K562 (cell line): ENCODE results near the gene DDR2. TPM values are rescaled to one million over a fixed set of nuclear protein-coding genes. Genes with fewer than 3 reads are reported as not detected.

Experiments used
- ATAC-seq: fragments of 200-7000 bp; cut with Tn5 transposase; 3 replicates; pipeline ENCODE4 v1.9.1; 2020; ENCODE audit warnings: moderate library complexity
- BruUV-seq: library from RNA; stranded (reverse); fragments of 400-500 nt; replicated peaks from 2 replicates; lab custom pipeline; 2021; lab: Mats Ljungman, UMichigan
- CTCF ChIA-PET: fragments of 300-600 bp; formaldehyde crosslinking; extraction: SDS; loops from one replicate; lab custom pipeline; 2021; ENCODE audit warnings: low intra/inter-chr PET ratio; lab: Yijun Ruan, JAX
- POLR2A ChIA-PET: fragments of 300-600, 350-650 bp; sonication (Branson Sonifier 250); formaldehyde crosslinking; extraction: SDS; loops from one replicate; lab custom pipeline; 2021; ENCODE audit warnings: antibody characterized with exemption, inconsistent platforms; lab: Yijun Ruan, JAX
- DNase-seq, 4 experiments: peaks; one replicate each; pipeline versions ENCODE4 v3.0.0 to v3.0.0-alpha.2; 2011 to 2018; ENCODE audit warnings: low spot score in 3 of 4, mixed read lengths in 3 of 4; ENCODE audit errors: extremely low read depth in 1 of 4
- FAIRE-seq: peaks from 2 replicates; lab custom pipeline; 2011; peaks lifted over from hg19 to GRCh38; lab: Jason Lieb, UNC
- H2AFZ ChIP-seq: 2 replicates; pipeline ENCODE4 v1.6.0; 2011; ENCODE audit warnings: low read depth, low read length, control low read depth, inconsistent platforms
- H3K27ac ChIP-seq: fragments of 200-600 bp; 3 replicates; pipeline ENCODE4 v1.8.0; 2011; ENCODE audit warnings: low read depth, mild to moderate bottlenecking, control low read depth, inconsistent platforms, low read length, moderate library complexity, mixed read lengths; ENCODE audit errors: extremely low read depth
- H3K27me3 ChIP-seq, 2 experiments: fragments of 300-600 bp in 1 of 2; 2 replicates in 1 of 2; 3 replicates in 1 of 2; pipeline versions ENCODE4 v1.6.0 to v1.8.0; 2011; ENCODE audit warnings: inconsistent platforms in 2 of 2, low read length in 2 of 2, mild to moderate bottlenecking in 1 of 2, mixed read lengths in 1 of 2, moderate library complexity in 1 of 2; ENCODE audit not compliant: control insufficient read depth in 2 of 2, insufficient read depth in 2 of 2
- H3K36me3 ChIP-seq: fragments of 300-600 bp; 3 replicates; pipeline ENCODE4 v1.8.0; 2011; ENCODE audit warnings: mild to moderate bottlenecking, low read length, inconsistent platforms; ENCODE audit not compliant: control insufficient read depth, insufficient read depth
- H3K4me1 ChIP-seq, 2 experiments: fragments of 200-600 bp in 1 of 2; replicated peaks in 1 of 2; 2 replicates in 1 of 2; 3 replicates in 1 of 2; pipeline versions ENCODE4 v1.5.1 to v1.8.0; 2011; ENCODE audit warnings: inconsistent platforms in 2 of 2, low read length in 2 of 2, mild to moderate bottlenecking in 1 of 2, mixed read lengths in 1 of 2, moderate library complexity in 1 of 2; ENCODE audit not compliant: control insufficient read depth in 2 of 2, insufficient read depth in 2 of 2
- H3K4me2 ChIP-seq: 2 replicates; pipeline ENCODE4 v1.6.1; 2011; ENCODE audit warnings: low read length, control low read depth, inconsistent platforms, mixed read lengths; ENCODE audit not compliant: insufficient read depth
- H3K4me3 ChIP-seq: fragments of 200-600 bp; sonication (generic), shearing (Covaris generic); 2 replicates; pipeline ENCODE4 v1.5.1; 2016; ENCODE audit warnings: control low read depth, inconsistent platforms
- H3K79me2 ChIP-seq: fragments of 200-600 bp; 3 replicates; pipeline ENCODE4 v1.8.0; 2011; ENCODE audit warnings: low read length, inconsistent platforms; ENCODE audit not compliant: control insufficient read depth, insufficient read depth
- H3K9ac ChIP-seq, 2 experiments: 2 replicates each; pipeline versions ENCODE4 v1.6.0 to v1.6.1; 2011; ENCODE audit warnings: low read depth in 2 of 2, low read length in 2 of 2, control low read depth in 1 of 2, inconsistent platforms in 1 of 2, mild to moderate bottlenecking in 1 of 2, mixed read lengths in 1 of 2; ENCODE audit not compliant: insufficient read depth in 1 of 2
- H3K9me1 ChIP-seq: one replicate; pipeline ENCODE4 v1.6.0; 2011; ENCODE audit warnings: inconsistent platforms, mild to moderate bottlenecking, low read length, moderate library complexity; ENCODE audit not compliant: control insufficient read depth, insufficient read depth
- H3K9me3 ChIP-seq: replicated peaks from 2 replicates; pipeline ENCODE4 v1.5.1; 2011; ENCODE audit warnings: low read depth, low read length, inconsistent platforms; ENCODE audit not compliant: control insufficient read depth, insufficient read depth
- H4K20me1 ChIP-seq: replicated peaks from 2 replicates; pipeline ENCODE4 v1.6.1; 2011; ENCODE audit warnings: low read length, inconsistent platforms, mixed read lengths; ENCODE audit not compliant: control insufficient read depth, insufficient read depth
- CC2D1A ChIP-seq: fragments of 450-650 bp; IDR thresholded peaks from 2 replicates; pipeline ENCODE4 v1.6.1; 2017; ENCODE audit warnings: mild to moderate bottlenecking
- DACH1 ChIP-seq: fragments of 450-650 bp; IDR thresholded peaks from 2 replicates; pipeline ENCODE4 v1.6.1; 2018; ENCODE audit not compliant: partially characterized antibody
- FOXA3 ChIP-seq, 2 experiments: fragments of 450-650 bp in 1 of 2; sonication (generic) in 1 of 2; formaldehyde crosslinking; IDR thresholded peaks in 1 of 2; conservative IDR thresholded peaks in 1 of 2; 2 replicates each; pipeline versions ENCODE4 v1.4.0 to v1.8.0; 2020 to 2022; ENCODE audit warnings: mild to moderate bottlenecking in 2 of 2, missing genetic modification reagents in 1 of 2
- FOXJ2 ChIP-seq: fragments of 200-800 bp; sonication (Bioruptor generic); IDR thresholded peaks from 2 replicates; pipeline ENCODE4 v1.6.1; 2016; ENCODE audit warnings: missing genetic modification characterization, missing compliant biosample characterization
- IRF1 ChIP-seq: sonication (generic); formaldehyde crosslinking; IDR thresholded peaks from 2 replicates; pipeline ENCODE4 v1.8.0; 2022; ENCODE audit warnings: missing genetic modification reagents, mild to moderate bottlenecking, borderline replicate concordance
- RFX1 ChIP-seq: fragments of 450-650 bp; IDR thresholded peaks from 2 replicates; pipeline ENCODE4 v1.6.1; 2016; ENCODE audit warnings: mild to moderate bottlenecking, moderate library complexity
- ZNF232 ChIP-seq: sonication (generic); formaldehyde crosslinking; IDR thresholded peaks from 2 replicates; pipeline ENCODE4 v1.8.0; 2022; ENCODE audit warnings: mild to moderate bottlenecking, missing genetic modification reagents
- WGBS: fragments of 100-300 bp; shearing (Covaris generic); methylation state at CpG from one replicate; pipeline ENCODE4 v1.1.6; 2016; ENCODE audit warnings: low coverage, mixed read lengths; ENCODE audit not compliant: insufficient coverage; ENCODE audit errors: missing lambda C conversion rate; 5-methylcytosine and 5-hydroxymethylcytosine counted together
- in situ Hi-C: fragments of 300-500 bp; cut with MboI; formaldehyde crosslinking; loops from 4 replicates; pipeline ENCODE4 v1.15.0; 2018; ENCODE audit warnings: inconsistent platforms, mixed read lengths
- intact Hi-C: fragments of 100-400 bp; cut with micrococcal nuclease; formaldehyde crosslinking; loops from 2 replicates; pipeline ENCODE4 v1.14.2; 2022
- polyA plus RNA-seq, 8 experiments: library from polyadenylated mRNA; depleted of rRNA in 4 of 8; stranded (reverse) in 5 of 8; unstranded in 3 of 8; fragments of >200 nt; fragmentation: Nextera tagmentation in 2 of 8; fragmentation: Illumina TruSeq in 1 of 8; extraction: Ambion mirVana in 2 of 8; extraction: Trizol in 1 of 8; gene quantifications; 2 replicates each; pipeline versions ENCODE4 v1.2.1 to v1.2.3, GENCODE V29; 2011 to 2014; ENCODE audit warnings: inconsistent platforms in 1 of 8, missing spikeins in 1 of 8
- total RNA-seq, 7 experiments: library from RNA; depleted of rRNA in 6 of 7; stranded (reverse); fragments of >200 nt in 6 of 7; fragmentation: Illumina TruSeq in 2 of 7; extraction: Trizol in 2 of 7; gene quantifications; 2 replicates each; pipeline versions ENCODE4 v1.2.1 to v1.2.3, GENCODE V29; 2011 to 2021; ENCODE audit warnings: low replicate concordance in 1 of 7
- TF ChIP-seq, protein P1 (sequence below), 2 experiments: fragments of 450-650 bp; IDR thresholded peaks; 2 replicates each; pipeline ENCODE4 v1.6.1; 2016
- TF ChIP-seq, protein P2 (sequence below): fragments of 250-450 bp; sonication (Bioruptor Pico); IDR thresholded peaks from 2 replicates; pipeline ENCODE4 v1.9.0; 2021; ENCODE audit warnings: mild to moderate bottlenecking

Gene DDR2
- total and polyA plus RNA-seq, 9 of the 15 experiments (the other 6 are each of a cell fraction or from before 2014, with no cell fraction given) = 0.36 to 2.0 (median 1.1) TPM

GRCh38 chr1:162645666-162646065 is 13.4 kb downstream of the DDR2 start (continued):
- no peak for TF ChIP-seq IRF1 (CRISPR knock-in tag)
- TF ChIP-seq FOXA3 (CRISPR knock-in tag; conservative IDR thresholded peaks at IDR 0.05 in 1 of 2, IDR thresholded peaks at IDR 0.05 in 1 of 2) = no peak
- TF ChIP-seq DACH1 = no peak
- TF ChIP-seq CC2D1A = no peak
- TF ChIP-seq, protein P1, sequence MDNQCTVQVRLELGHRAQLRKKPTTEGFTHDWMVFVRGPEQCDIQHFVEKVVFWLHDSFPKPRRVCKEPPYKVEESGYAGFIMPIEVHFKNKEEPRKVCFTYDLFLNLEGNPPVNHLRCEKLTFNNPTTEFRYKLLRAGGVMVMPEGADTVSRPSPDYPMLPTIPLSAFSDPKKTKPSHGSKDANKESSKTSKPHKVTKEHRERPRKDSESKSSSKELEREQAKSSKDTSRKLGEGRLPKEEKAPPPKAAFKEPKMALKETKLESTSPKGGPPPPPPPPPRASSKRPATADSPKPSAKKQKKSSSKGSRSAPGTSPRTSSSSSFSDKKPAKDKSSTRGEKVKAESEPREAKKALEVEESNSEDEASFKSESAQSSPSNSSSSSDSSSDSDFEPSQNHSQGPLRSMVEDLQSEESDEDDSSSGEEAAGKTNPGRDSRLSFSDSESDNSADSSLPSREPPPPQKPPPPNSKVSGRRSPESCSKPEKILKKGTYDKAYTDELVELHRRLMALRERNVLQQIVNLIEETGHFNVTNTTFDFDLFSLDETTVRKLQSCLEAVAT (IDR thresholded peaks at IDR 0.05) = no peak
- TF ChIP-seq, protein P2, sequence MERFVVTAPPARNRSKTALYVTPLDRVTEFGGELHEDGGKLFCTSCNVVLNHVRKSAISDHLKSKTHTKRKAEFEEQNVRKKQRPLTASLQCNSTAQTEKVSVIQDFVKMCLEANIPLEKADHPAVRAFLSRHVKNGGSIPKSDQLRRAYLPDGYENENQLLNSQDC (CRISPR knock-in tag) = no peak

GRCh38 chr1:162649583-162649982 is 17.3 kb downstream of the DDR2 start:
- TF ChIP-seq RFX1 (peak; percentile 74), FOXJ2 (tag) (peak; percentile 67; the same call in 1 of the 2 replicates), ZNF232 (no peak)
- H3K9me3 ChIP-seq = no peaks in the 10 kb centered on the region
- no peaks in the 10 kb centered on the region for H4K20me1 ChIP-seq
- BruUV-seq = no TSS peak
- peaks cover 0 to 4% of the 10 kb centered on the region in 2 experiments; a peak in 2 of 5 replicates for H3K4me1 ChIP-seq
- no peak overlapping the region for H2AFZ ChIP-seq
- POLR2A ChIA-PET = interaction anchor here (1.0 kb wide), 2 partner anchors 36 to 55 kb away, joined by 3 to 5 read pairs; no protein-coding TSS in a partner anchor
- no peak overlapping the region for H3K4me3 ChIP-seq
- H3K36me3 ChIP-seq = no peaks in the 10 kb centered on the region
- no peaks in the 10 kb centered on the region for H3K9me1 ChIP-seq
- no peak overlapping the region for H3K27ac ChIP-seq
- no peak overlapping the region for H3K9ac ChIP-seq
- CTCF ChIA-PET = no interaction called here
- peaks cover 0 to 3% of the 10 kb centered on the region in 2 experiments; a peak in 3 of 5 replicates for H3K27me3 ChIP-seq
- no peaks in the 10 kb centered on the region for H3K79me2 ChIP-seq
- H3K4me2 ChIP-seq = no peak overlapping the region
- no peak for DNase-seq
- WGBS = 17% methylated on average over 3 of the region's 3 CpGs
- ATAC-seq = no peak
- FAIRE-seq = no peak
- in situ Hi-C loops (no loop called here), intact Hi-C loops (no loop called here)
